CD8-positive, alpha-beta memory T cell (primary cell): ENCODE data around the gene KSR1. TPM values are rescaled to one million over a fixed set of nuclear protein-coding genes. Genes with fewer than 3 reads are reported as not detected.

ENCODE experiments used
- CTCF ChIA-PET: fragments of 350-600 bp; sonication (Branson Sonifier 250); formaldehyde crosslinking; loops from one replicate; lab custom pipeline; 2021; ENCODE audit warnings: antibody characterized with exemption; lab: Charles Lee
- POLR2A ChIA-PET: fragments of 350-600 bp; sonication (Branson Sonifier 250); formaldehyde crosslinking; loops from one replicate; lab custom pipeline; 2021; ENCODE audit warnings: antibody characterized with exemption; lab: Charles Lee
- DNase-seq, 5 donors: peaks; one replicate each; pipeline versions ENCODE4 v3.0.0 to v3.0.0-alpha.2; 2020 to 2022; ENCODE audit warnings: mixed read lengths in 1 of 5
- H3K27ac ChIP-seq: one replicate; pipeline ENCODE4 v1.7.0; 2013; ENCODE audit warnings: low read depth, mild to moderate bottlenecking, low read length, moderate library complexity
- H3K27me3 ChIP-seq: 2 replicates; pipeline ENCODE4 v1.7.0; 2013; ENCODE audit warnings: low read length, mild to moderate bottlenecking; ENCODE audit not compliant: insufficient read depth, poor library complexity, severe bottlenecking
- H3K36me3 ChIP-seq: 2 replicates; pipeline ENCODE4 v1.7.0; 2013; ENCODE audit warnings: mild to moderate bottlenecking, low read length, moderate library complexity; ENCODE audit not compliant: insufficient read depth
- H3K4me1 ChIP-seq: 2 replicates; pipeline ENCODE4 v1.7.0; 2013; ENCODE audit warnings: mild to moderate bottlenecking, low read length, moderate library complexity; ENCODE audit not compliant: insufficient read depth
- H3K4me3 ChIP-seq: 2 replicates; pipeline ENCODE4 v1.7.0; 2013; ENCODE audit warnings: mild to moderate bottlenecking, low read length
- H3K9me3 ChIP-seq: 2 replicates; pipeline ENCODE4 v1.7.0; 2013; ENCODE audit warnings: mild to moderate bottlenecking, low read length
- H3K27ac Mint-ChIP-seq, 8 donors: one replicate each; pipeline ENCODE4 v1.8.0; 2020 to 2021; ENCODE audit warnings: mixed read lengths in 8 of 8, mild to moderate bottlenecking in 6 of 8, inconsistent platforms in 3 of 8, moderate library complexity in 3 of 8
- H3K27me3 Mint-ChIP-seq, 2 donors: one replicate each; pipeline ENCODE4 v1.8.0; 2020 to 2021; ENCODE audit warnings: mixed read lengths in 2 of 2, mild to moderate bottlenecking in 1 of 2, moderate library complexity in 1 of 2
- H3K36me3 Mint-ChIP-seq, 3 donors: one replicate each; pipeline ENCODE4 v1.8.0; 2020 to 2021; ENCODE audit warnings: mixed read lengths in 3 of 3, inconsistent platforms in 1 of 3, mild to moderate bottlenecking in 1 of 3
- H3K4me1 Mint-ChIP-seq, 3 donors: one replicate each; pipeline ENCODE4 v1.8.0; 2020 to 2021; ENCODE audit warnings: mixed read lengths in 3 of 3, inconsistent platforms in 1 of 3, mild to moderate bottlenecking in 1 of 3
- H3K4me3 Mint-ChIP-seq, 7 donors: one replicate each; pipeline ENCODE4 v1.8.0; 2020 to 2021; ENCODE audit warnings: mixed read lengths in 7 of 7, mild to moderate bottlenecking in 6 of 7, moderate library complexity in 4 of 7, inconsistent platforms in 2 of 7
- H3K9me3 Mint-ChIP-seq, 5 donors: one replicate each; pipeline ENCODE4 v1.8.0; 2020 to 2022; ENCODE audit warnings: mixed read lengths in 5 of 5, mild to moderate bottlenecking in 3 of 5, moderate library complexity in 2 of 5, inconsistent platforms in 1 of 5
- polyA plus RNA-seq: library from polyadenylated mRNA; unstranded; fragments of 300-500 nt; fragmentation: Illumina TruSeq; gene quantifications from one replicate; pipeline ENCODE4 v1.2.3, GENCODE V29; 2021
- total RNA-seq, 2 experiments: library from RNA; stranded (reverse); gene quantifications; one replicate each; pipeline ENCODE4 v1.2.3, GENCODE V29; 2021

The KSR1 gene
- total and polyA plus RNA-seq, 3 experiments from 2014 or later = 2.9 to 26.9 (median 26.3) TPM

DNA sequence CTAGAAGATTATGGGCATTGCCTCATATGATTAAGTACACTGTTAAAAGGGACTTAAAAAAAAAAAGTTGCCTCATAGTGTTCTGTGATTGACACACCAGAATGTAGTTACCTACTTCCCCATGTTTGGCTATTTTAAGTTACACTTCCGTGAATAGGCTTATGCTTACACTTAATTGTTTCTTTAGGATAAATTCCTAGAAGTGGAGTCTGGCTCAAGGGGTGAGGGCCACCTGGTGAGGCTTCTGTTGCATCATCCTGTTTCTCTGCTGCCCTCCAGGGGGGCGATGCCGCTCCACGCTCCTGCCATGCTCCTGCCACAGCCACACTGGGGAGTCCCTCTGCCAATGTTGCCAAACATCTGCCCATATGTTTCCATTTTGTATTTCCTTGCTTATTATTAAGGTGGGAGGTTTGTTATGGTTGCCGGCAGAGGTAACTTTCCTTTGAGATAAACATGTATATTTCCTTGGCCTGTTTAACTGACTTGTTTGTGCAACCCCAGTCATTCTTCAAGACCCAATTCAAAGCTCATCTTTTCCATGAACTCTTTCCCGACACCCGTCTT is 73.1 kb downstream of the KSR1 start:
- no peaks in the 10 kb centered on the region for H3K9me3 Mint-ChIP-seq
- peaks cover 24 to 47% (median 26%) of the 10 kb centered on the region in 3 donors for H3K4me1 Mint-ChIP-seq
- no peak for DNase-seq
- Histone ChIP-seq H3K4me3 (no peak overlapping the region), H3K27ac (peak overlapping the region; percentile 45), H3K9me3 (no peaks in the 10 kb centered on the region), H3K27me3 (no peaks in the 10 kb centered on the region), H3K4me1 (peaks cover 9% of the 10 kb centered on the region), H3K36me3 (no peaks in the 10 kb centered on the region)
- H3K36me3 Mint-ChIP-seq = no peaks in the 10 kb centered on the region
- no peaks in the 10 kb centered on the region for H3K27me3 Mint-ChIP-seq
- peak overlapping the region in 1 of 8 donors; percentile 17 for H3K27ac Mint-ChIP-seq
- ChIA-PET POLR2A (no interaction called here), CTCF (interaction anchor here (1.0 kb wide), 1 partner anchor 122 kb away, joined by 3 read pairs; no protein-coding TSS in a partner anchor)
- no peak overlapping the region for H3K4me3 Mint-ChIP-seq

DNA sequence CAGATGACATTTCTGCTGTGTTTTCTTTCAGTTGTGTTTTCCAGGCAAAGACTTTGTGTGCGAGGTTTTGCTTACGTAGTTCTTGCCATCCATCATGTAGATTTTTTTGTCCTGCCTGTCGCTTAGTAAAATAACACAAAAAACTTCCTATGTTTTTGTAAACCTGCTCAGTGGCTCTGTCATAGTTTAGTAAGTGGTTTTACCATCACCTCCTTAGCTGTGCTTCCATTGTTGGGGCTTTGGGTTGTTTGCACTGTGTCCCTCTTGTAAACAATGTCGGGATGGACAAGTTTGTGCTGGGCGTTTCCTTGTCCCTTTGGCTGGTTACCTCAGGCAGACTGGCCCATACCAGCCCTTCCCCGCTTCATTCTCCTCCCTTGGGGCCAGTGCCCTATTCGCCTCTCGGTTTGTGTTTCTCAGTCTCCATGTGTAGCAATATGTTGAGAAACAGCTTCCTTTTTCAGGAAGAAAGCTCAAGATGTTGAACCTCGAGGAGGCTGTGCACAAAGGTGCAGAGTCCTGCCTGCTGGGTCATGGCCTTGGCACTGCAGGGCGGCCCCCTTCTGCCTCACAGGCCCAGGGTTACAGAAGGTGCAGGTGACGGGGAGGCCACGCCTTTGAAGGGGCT is 74.6 kb downstream of the KSR1 start:
- H3K4me3 Mint-ChIP-seq = no peak overlapping the region
- CTCF ChIA-PET = interaction anchor here (1.1 kb wide), 1 partner anchor 9 kb away, joined by 3 read pairs; no protein-coding TSS in a partner anchor
- Histone ChIP-seq H3K27ac (no peak overlapping the region), H3K4me3 (no peak overlapping the region), H3K4me1 (peaks cover 9% of the 10 kb centered on the region), H3K9me3 (no peaks in the 10 kb centered on the region), H3K27me3 (no peaks in the 10 kb centered on the region), H3K36me3 (no peaks in the 10 kb centered on the region)
- no peaks in the 10 kb centered on the region for H3K27me3 Mint-ChIP-seq
- no peaks in the 10 kb centered on the region for H3K36me3 Mint-ChIP-seq
- POLR2A ChIA-PET = no interaction called here
- no peaks in the 10 kb centered on the region for H3K9me3 Mint-ChIP-seq
- H3K27ac Mint-ChIP-seq = peak overlapping the region in 1 of 8 donors; percentile 12
- peaks cover 12 to 43% (median 16%) of the 10 kb centered on the region in 3 donors for H3K4me1 Mint-ChIP-seq
- DNase-seq = no peak

DNA sequence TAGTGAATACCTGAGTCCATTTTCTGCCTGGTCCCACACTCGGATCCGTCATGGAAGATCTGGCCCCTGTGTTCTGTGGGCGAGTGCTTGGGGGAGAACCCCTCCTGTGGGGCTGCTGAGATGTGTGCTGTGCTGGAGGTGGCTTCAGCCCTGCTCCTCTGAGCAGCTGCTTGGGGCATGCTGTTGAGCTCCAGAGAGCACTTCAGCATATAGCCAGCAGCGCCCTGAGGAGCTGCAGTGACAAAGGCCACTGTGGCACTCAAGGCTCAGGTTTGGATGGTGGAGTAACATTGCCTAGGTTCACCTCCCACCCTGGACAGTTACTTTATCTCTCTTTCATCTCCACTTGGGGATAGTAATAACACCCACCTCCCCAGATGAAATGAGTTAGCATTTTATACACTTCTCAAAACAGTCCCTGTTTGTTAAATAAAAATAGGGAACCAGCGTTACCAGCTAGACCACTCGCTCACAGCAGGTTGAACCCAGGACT is 75.3 kb downstream of the KSR1 start:
- Histone ChIP-seq H3K4me3 (no peak overlapping the region), H3K27me3 (no peaks in the 10 kb centered on the region), H3K9me3 (no peaks in the 10 kb centered on the region), H3K27ac (no peak overlapping the region), H3K4me1 (peaks cover 4% of the 10 kb centered on the region), H3K36me3 (no peaks in the 10 kb centered on the region)
- no peak overlapping the region for H3K4me3 Mint-ChIP-seq
- no peak overlapping the region for H3K27ac Mint-ChIP-seq
- no peaks in the 10 kb centered on the region for H3K27me3 Mint-ChIP-seq
- ChIA-PET CTCF (interaction anchor here (1.1 kb wide), 1 partner anchor 10 kb away, joined by 3 read pairs; no protein-coding TSS in a partner anchor), POLR2A (no interaction called here)
- H3K36me3 Mint-ChIP-seq = no peaks in the 10 kb centered on the region
- H3K4me1 Mint-ChIP-seq = peaks cover 7 to 38% (median 12%) of the 10 kb centered on the region in 3 donors
- H3K9me3 Mint-ChIP-seq = no peaks in the 10 kb centered on the region
- no peak for DNase-seq

DNA sequence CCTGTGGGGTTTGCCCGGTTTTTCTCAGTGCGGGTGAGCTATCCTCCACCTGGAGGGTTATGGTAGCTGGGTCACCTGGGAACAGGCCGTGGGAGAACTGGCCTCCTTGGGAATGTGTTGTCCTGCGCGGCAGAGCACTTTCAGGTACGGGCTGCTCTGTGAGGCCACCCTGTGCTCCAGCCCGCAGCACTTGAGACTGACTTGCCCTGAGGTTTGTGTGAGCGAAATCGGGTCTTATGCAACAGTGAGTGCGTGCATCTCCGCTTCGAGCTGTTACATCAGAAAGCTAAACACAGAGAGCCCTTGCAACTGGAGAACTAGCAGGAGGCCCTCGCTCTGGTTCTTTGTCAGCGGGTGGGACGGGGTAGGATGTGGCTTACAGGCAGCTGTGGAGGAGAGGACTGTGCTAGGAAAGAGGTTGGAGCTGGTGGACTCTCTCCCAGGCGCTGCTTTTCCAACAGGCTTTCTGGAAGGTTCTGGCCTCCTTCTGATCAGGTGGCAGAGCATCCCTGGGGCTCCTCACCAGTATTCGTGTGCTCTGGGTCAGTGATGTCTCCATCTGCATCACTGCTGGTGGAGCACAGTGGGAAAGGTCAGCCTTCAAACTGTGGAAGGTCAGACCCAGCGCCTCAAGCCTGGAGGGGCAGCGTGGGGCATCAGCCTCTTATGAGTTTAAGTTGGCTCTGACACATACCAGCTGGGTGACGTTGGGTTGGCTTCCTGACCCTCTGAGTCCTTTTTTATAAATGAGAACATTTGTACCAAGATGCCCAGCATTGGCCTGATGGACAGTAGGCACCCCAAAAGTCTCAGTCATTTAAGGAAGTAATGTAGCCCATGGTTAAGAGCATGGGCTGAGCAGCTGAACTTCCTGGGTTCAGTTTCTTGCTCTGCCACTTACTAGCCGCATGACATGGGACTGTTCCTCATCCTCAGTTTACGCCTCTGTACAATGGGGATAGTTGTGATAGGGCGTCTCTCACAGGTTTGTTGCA is 76.3 kb downstream of the KSR1 start:
- Mint-ChIP-seq H3K27me3 (peaks cover 0 to 2% of the 10 kb centered on the region in 2 donors), H3K9me3 (no peaks in the 10 kb centered on the region), H3K36me3 (no peaks in the 10 kb centered on the region), H3K4me3 (no peak overlapping the region), H3K4me1 (peaks cover 5 to 36% (median 10%) of the 10 kb centered on the region in 3 donors), H3K27ac (peak overlapping the region in 1 of 8 donors; percentile 33)
- Histone ChIP-seq H3K4me1 (no peaks in the 10 kb centered on the region), H3K27ac (no peak overlapping the region), H3K4me3 (no peak overlapping the region), H3K9me3 (no peaks in the 10 kb centered on the region), H3K36me3 (no peaks in the 10 kb centered on the region), H3K27me3 (no peaks in the 10 kb centered on the region)
- ChIA-PET CTCF (interaction anchor here (1.1 kb wide), 1 partner anchor 11 kb away, joined by 3 read pairs; no protein-coding TSS in a partner anchor), POLR2A (no interaction called here)
- no peak for DNase-seq

DNA sequence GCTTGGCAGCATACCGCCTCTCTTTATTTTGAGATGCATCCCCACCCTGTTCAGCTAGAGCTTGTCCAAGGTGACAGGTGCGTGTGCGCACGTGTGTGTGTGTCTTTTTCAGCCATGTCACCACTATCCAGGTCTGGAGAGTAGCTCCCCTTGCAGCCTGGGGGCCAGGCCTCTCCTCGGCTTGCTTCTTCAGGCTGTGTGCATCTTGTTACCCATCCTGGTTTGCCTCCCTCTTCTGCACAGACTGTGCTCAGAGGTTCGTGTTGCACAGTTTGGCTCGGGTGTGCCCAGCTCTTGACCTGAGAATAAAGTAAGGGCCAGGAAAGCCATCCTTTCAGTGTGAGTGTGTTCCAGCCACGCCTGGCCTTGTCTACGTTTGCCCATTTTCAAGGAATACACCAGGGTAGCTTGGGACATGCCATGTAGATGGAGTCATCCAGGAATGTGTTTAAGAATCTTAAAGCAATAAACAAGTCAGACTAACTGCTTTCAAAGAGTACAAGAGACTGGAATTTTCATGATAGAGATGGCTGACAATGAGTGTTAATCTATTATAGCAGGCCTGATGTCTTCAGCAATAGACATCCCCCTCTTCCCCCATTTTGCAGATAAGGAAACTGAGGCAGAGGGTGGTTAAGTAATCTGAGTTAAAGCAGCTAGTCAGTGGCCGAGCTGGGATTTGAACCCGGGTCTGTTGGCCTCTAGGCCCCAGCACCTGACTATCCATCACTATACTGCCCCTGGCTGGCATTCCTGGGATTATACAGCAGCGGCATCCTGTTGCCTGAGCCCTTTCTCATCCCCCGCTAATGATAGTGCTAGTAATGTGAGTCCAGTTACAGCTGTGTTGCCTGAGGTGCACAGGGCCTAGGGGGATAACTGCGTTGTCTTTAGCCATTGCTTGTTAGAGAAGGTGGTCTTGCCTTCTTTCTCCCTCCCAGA is 77.9 kb downstream of the KSR1 start:
- Mint-ChIP-seq H3K4me1 (peaks cover 5 to 39% (median 10%) of the 10 kb centered on the region in 3 donors), H3K9me3 (no peaks in the 10 kb centered on the region), H3K27ac (peak overlapping the region in 1 of 8 donors; percentile 72), H3K36me3 (no peaks in the 10 kb centered on the region), H3K4me3 (no peak overlapping the region), H3K27me3 (peaks cover 0 to 2% of the 10 kb centered on the region in 2 donors)
- DNase-seq = no peak
- H3K27me3 ChIP-seq = no peaks in the 10 kb centered on the region
- no peaks in the 10 kb centered on the region for H3K9me3 ChIP-seq
- ChIA-PET POLR2A (no interaction called here), CTCF (no interaction called here)
- no peaks in the 10 kb centered on the region for H3K36me3 ChIP-seq
- H3K4me3 ChIP-seq = no peak overlapping the region
- no peaks in the 10 kb centered on the region for H3K4me1 ChIP-seq
- H3K27ac ChIP-seq = no peak overlapping the region

DNA sequence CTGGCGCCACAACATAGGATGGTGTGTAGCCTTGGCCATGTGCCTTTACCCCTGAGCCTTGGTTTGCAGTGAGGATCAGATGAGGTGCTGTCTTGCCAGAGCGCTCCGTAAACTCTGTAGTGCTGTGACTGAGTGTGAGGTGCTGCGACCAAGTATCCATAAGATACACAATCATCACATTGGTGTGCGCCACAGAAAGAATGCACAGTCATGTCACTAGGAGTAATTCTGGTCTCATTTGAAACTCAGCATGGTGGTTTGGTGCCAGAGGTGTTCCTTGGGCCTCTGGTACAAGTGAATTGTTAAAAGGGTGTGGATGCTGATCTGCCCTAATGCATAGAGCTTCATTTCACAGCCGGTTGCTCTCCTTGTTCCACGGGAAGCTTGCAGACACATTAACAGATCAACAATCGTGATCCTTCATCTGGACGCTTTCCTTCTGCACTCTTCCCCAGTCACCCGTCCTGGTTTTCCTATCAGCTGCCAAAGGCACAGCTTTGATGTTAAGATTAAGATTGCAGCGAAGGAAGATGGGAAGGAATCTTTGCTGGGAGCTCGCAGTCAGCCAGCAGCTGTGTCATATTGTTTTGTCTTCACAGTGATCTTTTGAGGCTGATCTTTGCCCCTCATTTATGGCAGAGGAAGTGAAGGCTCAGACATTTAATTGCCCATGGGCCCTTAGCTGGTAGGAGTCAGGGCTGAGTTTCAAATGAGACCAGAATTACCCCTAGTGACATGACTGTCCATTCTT is 79.1 kb downstream of the KSR1 start:
- no peaks in the 10 kb centered on the region for H3K27me3 ChIP-seq
- no peaks in the 10 kb centered on the region for H3K36me3 ChIP-seq
- H3K4me3 ChIP-seq = no peak overlapping the region
- no peaks in the 10 kb centered on the region for H3K9me3 ChIP-seq
- POLR2A ChIA-PET = no interaction called here
- Mint-ChIP-seq H3K9me3 (no peaks in the 10 kb centered on the region), H3K4me1 (peaks cover 5 to 49% (median 13%) of the 10 kb centered on the region in 3 donors), H3K36me3 (no peaks in the 10 kb centered on the region), H3K4me3 (no peak overlapping the region), H3K27ac (peak overlapping the region in 4 of 8 donors; percentile 34 to 66 (median 47)), H3K27me3 (peaks cover 0 to 2% of the 10 kb centered on the region in 2 donors)
- CTCF ChIA-PET = no interaction called here
- DNase-seq = no peak
- H3K27ac ChIP-seq = no peak overlapping the region
- no peaks in the 10 kb centered on the region for H3K4me1 ChIP-seq

DNA sequence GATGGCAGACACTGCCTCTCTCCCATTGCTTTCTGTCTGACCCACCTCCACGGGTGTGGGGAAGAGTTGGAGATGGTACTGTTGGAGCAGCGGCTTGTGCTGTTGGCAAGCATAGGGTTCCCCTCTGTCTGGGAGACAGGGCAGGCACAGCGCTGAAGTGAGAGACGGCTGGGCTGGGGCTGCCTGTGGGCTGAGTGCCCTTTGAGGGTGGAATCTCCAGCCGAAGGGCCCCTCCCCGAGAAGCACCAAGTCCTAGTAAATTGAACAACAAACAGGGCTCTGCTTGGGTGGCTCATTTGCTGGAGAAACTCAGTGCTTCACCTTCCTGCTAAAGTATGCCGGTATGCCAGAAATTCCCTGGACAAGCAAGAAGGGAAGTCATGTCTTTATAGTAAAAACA is 79.7 kb downstream of the KSR1 start:
- Histone ChIP-seq H3K36me3 (no peaks in the 10 kb centered on the region), H3K9me3 (no peaks in the 10 kb centered on the region), H3K4me1 (no peaks in the 10 kb centered on the region), H3K27ac (no peak overlapping the region), H3K4me3 (no peak overlapping the region), H3K27me3 (no peaks in the 10 kb centered on the region)
- no peak for DNase-seq
- CTCF ChIA-PET = no interaction called here
- peak overlapping the region in 2 of 8 donors; percentile 51 to 66 for H3K27ac Mint-ChIP-seq
- H3K36me3 Mint-ChIP-seq = no peaks in the 10 kb centered on the region
- H3K4me1 Mint-ChIP-seq = peaks cover 9 to 48% (median 11%) of the 10 kb centered on the region in 3 donors
- H3K4me3 Mint-ChIP-seq = no peak overlapping the region
- H3K9me3 Mint-ChIP-seq = no peaks in the 10 kb centered on the region
- peaks cover 0 to 2% of the 10 kb centered on the region in 2 donors for H3K27me3 Mint-ChIP-seq
- POLR2A ChIA-PET = no interaction called here
